IPS-15b (cell line): ENCODE measurements around the gene NDOR1.

Experiments
- H3K27me3 ChIP-seq: one replicate; pipeline ENCODE4 v1.6.1; 2013; ENCODE audit warnings: low read length; ENCODE audit not compliant: control insufficient read depth, insufficient read depth
- H3K36me3 ChIP-seq: one replicate; pipeline ENCODE4 v1.6.1; 2013; ENCODE audit warnings: low read length; ENCODE audit not compliant: control insufficient read depth, insufficient read depth
- H3K4me1 ChIP-seq: one replicate; pipeline ENCODE4 v1.6.1; 2013; ENCODE audit warnings: mild to moderate bottlenecking, low read length; ENCODE audit not compliant: control insufficient read depth, insufficient read depth
- H3K4me3 ChIP-seq: one replicate; pipeline ENCODE4 v1.5.1; 2013; ENCODE audit warnings: low read depth, low read length
- H3K9ac ChIP-seq: one replicate; pipeline ENCODE4 v1.6.1; 2013; ENCODE audit warnings: low read depth, mild to moderate bottlenecking, low read length
- H3K9me3 ChIP-seq: one replicate; pipeline ENCODE4 v1.6.1; 2013; ENCODE audit warnings: mild to moderate bottlenecking, low read length; ENCODE audit not compliant: control insufficient read depth, insufficient read depth

Gene NDOR1

DNA sequence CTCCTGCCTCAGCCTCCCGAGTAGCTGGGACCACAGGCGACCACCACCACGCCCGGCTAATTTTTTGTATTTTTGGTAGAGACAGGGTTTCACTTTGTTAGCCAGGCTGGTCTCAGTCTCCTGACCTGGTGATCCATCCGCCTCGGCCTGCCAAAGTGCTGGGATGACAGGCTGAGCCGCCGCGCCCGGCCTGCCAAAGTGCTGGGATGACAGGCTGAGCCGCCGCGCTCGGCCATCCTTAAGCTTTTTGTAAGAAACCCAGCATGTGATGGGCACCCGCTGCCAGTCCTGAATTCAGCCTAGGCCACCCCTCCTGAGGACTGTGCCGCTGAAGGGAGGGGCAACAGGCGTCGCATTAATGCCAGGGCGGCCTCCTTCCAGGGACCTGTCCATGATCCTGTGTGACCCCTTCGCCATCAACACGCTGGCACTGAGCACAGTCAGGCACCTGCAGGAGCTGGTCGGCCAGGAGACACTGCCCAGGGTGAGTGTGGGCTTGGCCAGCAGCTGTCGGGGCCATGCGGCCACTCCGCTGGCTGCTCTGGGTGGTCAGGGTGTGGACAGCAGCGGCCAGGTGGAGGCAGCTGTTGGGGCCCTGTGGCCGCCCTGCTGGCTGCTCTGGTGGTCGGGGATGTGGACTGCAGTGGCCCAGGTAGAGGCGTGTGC is 60.1 kb downstream of the NDOR1 start:
- peaks cover 50% of the 10 kb centered on the region for H3K36me3 ChIP-seq
- H3K9ac ChIP-seq: no peak overlapping the region
- H3K9me3 ChIP-seq: no peaks in the 10 kb centered on the region
- no peaks in the 10 kb centered on the region for H3K27me3 ChIP-seq
- no peaks in the 10 kb centered on the region for H3K4me1 ChIP-seq
- H3K4me3 ChIP-seq: no peak overlapping the region

DNA sequence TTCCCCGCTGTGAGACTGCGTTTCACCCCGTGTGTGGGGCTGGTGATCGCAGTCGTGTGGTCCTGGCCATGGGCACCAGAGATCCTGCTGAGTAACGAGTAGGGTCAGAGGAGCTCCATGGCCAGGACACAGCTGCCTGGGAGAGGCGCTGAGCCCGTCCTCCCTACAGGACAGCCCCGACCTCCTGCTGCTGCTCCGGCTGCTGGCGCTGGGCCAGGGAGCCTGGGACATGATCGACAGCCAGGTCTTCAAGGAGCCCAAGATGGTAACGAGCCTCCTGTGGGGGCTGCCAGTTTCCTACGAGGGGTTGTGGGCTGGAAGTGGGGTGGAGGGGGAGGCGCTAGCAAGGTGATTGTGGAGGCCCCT is 60.6 kb downstream of the NDOR1 start:
- H3K9me3 ChIP-seq: no peaks in the 10 kb centered on the region
- peaks cover 52% of the 10 kb centered on the region for H3K36me3 ChIP-seq
- H3K4me1 ChIP-seq: no peaks in the 10 kb centered on the region
- no peaks in the 10 kb centered on the region for H3K27me3 ChIP-seq
- H3K9ac ChIP-seq: no peak overlapping the region
- no peak overlapping the region for H3K4me3 ChIP-seq
